ENCODE results near the gene LRBA. TPM values are rescaled to one million over a fixed set of nuclear protein-coding genes. Genes with fewer than 3 reads are reported as not detected.

Gene LRBA
- total and polyA plus RNA-seq, 9 of the 15 experiments (the other 6 are each of a cell fraction or from before 2014, with no cell fraction given): 24.2 to 88.7 (median 59.7) TPM

DNA sequence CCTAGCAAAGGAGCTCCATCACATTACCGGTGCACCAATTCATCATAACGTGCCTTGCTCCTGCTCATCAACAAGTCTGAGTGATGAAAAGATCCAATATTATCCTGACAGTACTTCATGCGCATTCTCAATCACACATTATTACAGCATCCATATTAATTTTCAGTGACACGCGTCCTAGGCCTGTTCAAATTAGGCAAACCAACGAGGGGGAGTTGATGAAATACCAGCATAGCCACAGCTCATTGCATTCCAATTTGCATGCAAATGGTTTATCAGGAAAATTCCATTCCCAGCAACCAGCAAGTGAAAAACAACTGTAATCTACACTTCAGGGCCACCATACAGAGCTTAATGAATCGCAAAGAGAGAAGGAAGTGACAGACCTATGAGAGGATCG, 699.9 kb downstream of the LRBA start (continued):
- TF ChIP-seq MYC (IDR thresholded peaks at IDR 0.05; ENCODE audit: low read depth, low read length): no peak
- peak; percentile 19; the same call in 1 of the 2 replicates for TF ChIP-seq MYC (CRISPR knock-in tag; IDR thresholded peaks at IDR 0.05; ENCODE audit: borderline replicate concordance, low read depth)
- TF ChIP-seq BACH1 (tag; IDR thresholded peaks at IDR 0.05): peak; percentile 15; the same call in 1 of the 2 replicates
- TF ChIP-seq FOXJ2 (tag; IDR thresholded peaks at IDR 0.05): 0 out of 2 replicates have a peak, but pooled peaks have one; percentile 59
- TF ChIP-seq CEBPG (CRISPR knock-in tag; IDR thresholded peaks at IDR 0.05): no peak
- peak in 1 of 2 experiments; percentile 35; a peak in 1 of 4 replicates for TF ChIP-seq CEBPG (tag; conservative IDR thresholded peaks at IDR 0.05 in 1 of 2, IDR thresholded peaks at IDR 0.05 in 1 of 2)
- TF ChIP-seq KDM1A (IDR thresholded peaks at IDR 0.05): no peak
- peak; percentile 76 for TF ChIP-seq DDX20 (tag; IDR thresholded peaks at IDR 0.05; ENCODE audit: low read depth)
- no peak for TF ChIP-seq BCL6 (CRISPR knock-in tag; IDR thresholded peaks at IDR 0.05)
- TF ChIP-seq ZNF764 (CRISPR knock-in tag; IDR thresholded peaks at IDR 0.05; ENCODE audit: low read depth): no peak
- peak; percentile 20; the same call in 1 of the 2 replicates for TF ChIP-seq TEAD4 (IDR thresholded peaks at IDR 0.05; ENCODE audit: low read length)
- TF ChIP-seq TEAD4 (CRISPR knock-in tag; IDR thresholded peaks at IDR 0.05; ENCODE audit: borderline replicate concordance): no peak
- peak; percentile 79 for TF ChIP-seq DMBX1 (CRISPR knock-in tag; IDR thresholded peaks at IDR 0.05; ENCODE audit: borderline replicate concordance)

DNA sequence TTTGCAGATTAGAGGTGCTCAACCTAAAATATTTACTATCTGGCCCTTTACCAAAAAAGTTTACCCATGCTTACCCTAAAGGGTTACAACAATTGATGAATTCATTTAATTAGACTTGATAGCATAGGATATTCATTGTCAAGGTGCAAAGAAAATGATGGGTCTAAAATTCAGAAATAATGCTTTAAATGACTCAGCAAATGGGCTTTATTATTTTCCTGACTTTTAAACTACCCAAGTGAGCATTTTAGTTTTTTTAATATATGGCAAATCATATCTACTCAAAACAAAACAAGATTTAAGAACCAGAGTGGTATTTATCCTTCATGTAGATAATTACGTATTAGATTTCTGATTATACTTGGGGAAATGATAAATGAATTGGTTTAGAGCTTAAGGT, 701.1 kb downstream of the LRBA start:
- H3K9me1 ChIP-seq (ENCODE audit: control insufficient read depth, insufficient read depth, low read length): peaks cover 4% of the 10 kb centered on the region
- no peaks in the 10 kb centered on the region for H4K20me1 ChIP-seq (replicated peaks; ENCODE audit: control insufficient read depth, insufficient read depth, low read length)
- no peak overlapping the region for H3K27ac ChIP-seq (ENCODE audit: extremely low read depth, low read depth, low read length)
- H3K4me1 ChIP-seq (replicated peaks in 1 of 2; ENCODE audit: control insufficient read depth in 2 of 2, insufficient read depth in 2 of 2, low read length in 2 of 2): peaks cover 0 to 45% of the 10 kb centered on the region in 2 experiments; a peak in 4 of 5 replicates
- BruUV-seq (replicated peaks): no TSS peak
- H3K79me2 ChIP-seq (ENCODE audit: control insufficient read depth, insufficient read depth, low read length): no peaks in the 10 kb centered on the region
- H3K4me3 ChIP-seq: no peak overlapping the region
- DNase-seq (ENCODE audit: extremely low read depth in 1 of 4, low spot score in 3 of 4) (no peak), FAIRE-seq (no peak), ATAC-seq (no peak)
- H2AFZ ChIP-seq (ENCODE audit: low read depth, low read length): no peak overlapping the region
- in situ Hi-C loops (cut with MboI): no loop called here
- no peak overlapping the region for H3K9ac ChIP-seq (ENCODE audit: insufficient read depth in 1 of 2, low read depth in 2 of 2, low read length in 2 of 2)
- POLR2A ChIA-PET: no interaction called here
- CTCF ChIA-PET (ENCODE audit: low intra/inter-chr PET ratio): no interaction called here
- 67% methylated on average over 1 of the region's 1 CpG for WGBS (ENCODE audit: insufficient coverage, low coverage, missing lambda C conversion rate)
- H3K36me3 ChIP-seq (ENCODE audit: control insufficient read depth, insufficient read depth, low read length): peaks cover 5% of the 10 kb centered on the region; the same call in 1 of the 3 replicates
- H3K9me3 ChIP-seq (replicated peaks; ENCODE audit: control insufficient read depth, insufficient read depth, low read depth, low read length): no peaks in the 10 kb centered on the region
- intact Hi-C loops (cut with micrococcal nuclease): loop anchor here (10.0 kb wide), 1 partner anchor 701 kb away; the partner anchor contains the start of gene LRBA
- H3K27me3 ChIP-seq (ENCODE audit: control insufficient read depth in 2 of 2, insufficient read depth in 2 of 2, low read length in 2 of 2): no peaks in the 10 kb centered on the region
- no peak overlapping the region for H3K4me2 ChIP-seq (ENCODE audit: insufficient read depth, low read length)
- TF ChIP-seq NFE2 (IDR thresholded peaks at IDR 0.05; ENCODE audit: low read depth) (peak; percentile 49; the same call in 1 of the 2 replicates), ZNF384 (IDR thresholded peaks at IDR 0.05; ENCODE audit: low read depth, low read length) (no peak), BMI1 (IDR thresholded peaks at IDR 0.05; ENCODE audit: low read length) (no peak), CXXC5 (CRISPR knock-in tag; IDR thresholded peaks at IDR 0.05) (no peak), SIN3A (IDR thresholded peaks at IDR 0.05; ENCODE audit: borderline replicate concordance in 2 of 2, control insufficient read depth in 1 of 2, low read depth in 2 of 2, low read length in 2 of 2) (no peak), ZNF316 (IDR thresholded peaks at IDR 0.05) (peak; percentile 75), MAZ (CRISPR knock-in tag; conservative IDR thresholded peaks at IDR 0.05 in 1 of 2, IDR thresholded peaks at IDR 0.05 in 1 of 2) (no peak), C11orf30 (IDR thresholded peaks at IDR 0.05; ENCODE audit: low read depth) (peak; percentile 42)
- TF ChIP-seq, protein P1, sequence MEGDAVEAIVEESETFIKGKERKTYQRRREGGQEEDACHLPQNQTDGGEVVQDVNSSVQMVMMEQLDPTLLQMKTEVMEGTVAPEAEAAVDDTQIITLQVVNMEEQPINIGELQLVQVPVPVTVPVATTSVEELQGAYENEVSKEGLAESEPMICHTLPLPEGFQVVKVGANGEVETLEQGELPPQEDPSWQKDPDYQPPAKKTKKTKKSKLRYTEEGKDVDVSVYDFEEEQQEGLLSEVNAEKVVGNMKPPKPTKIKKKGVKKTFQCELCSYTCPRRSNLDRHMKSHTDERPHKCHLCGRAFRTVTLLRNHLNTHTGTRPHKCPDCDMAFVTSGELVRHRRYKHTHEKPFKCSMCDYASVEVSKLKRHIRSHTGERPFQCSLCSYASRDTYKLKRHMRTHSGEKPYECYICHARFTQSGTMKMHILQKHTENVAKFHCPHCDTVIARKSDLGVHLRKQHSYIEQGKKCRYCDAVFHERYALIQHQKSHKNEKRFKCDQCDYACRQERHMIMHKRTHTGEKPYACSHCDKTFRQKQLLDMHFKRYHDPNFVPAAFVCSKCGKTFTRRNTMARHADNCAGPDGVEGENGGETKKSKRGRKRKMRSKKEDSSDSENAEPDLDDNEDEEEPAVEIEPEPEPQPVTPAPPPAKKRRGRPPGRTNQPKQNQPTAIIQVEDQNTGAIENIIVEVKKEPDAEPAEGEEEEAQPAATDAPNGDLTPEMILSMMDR (IDR thresholded peaks at IDR 0.05 in 2 of 3, conservative IDR thresholded peaks at IDR 0.05 in 1 of 3; ENCODE audit: insufficient read depth in 2 of 3, low read depth in 1 of 3, low read length in 3 of 3): no peak

Data from K562 (cell line).